Aorta (tissue), 5 donors: ENCODE measurements around the gene RETREG2. TPM values are rescaled to one million over a fixed set of nuclear protein-coding genes. Genes with fewer than 3 reads are reported as not detected.

Experiments used
- ATAC-seq: fragments of 200-7000 bp; cut with Tn5 transposase; one replicate; pipeline ENCODE4 v1.9.1; 2022; ENCODE audit warnings: moderate library complexity; ENCODE audit not compliant: low FRiP score
- DNase-seq, 2 donors: peaks; one replicate each; pipeline ENCODE4 v3.0.0-alpha.2; 2020
- H3K27ac ChIP-seq, 2 donors: one replicate each; pipeline ENCODE4 v1.5.1; 2013; ENCODE audit warnings: low read length in 2 of 2, mild to moderate bottlenecking in 2 of 2, moderate library complexity in 2 of 2, control low read depth in 1 of 2, inconsistent platforms in 1 of 2, low read depth in 1 of 2
- H3K27me3 ChIP-seq, 2 donors: one replicate each; pipeline ENCODE4 v1.6.1; 2013; ENCODE audit warnings: control low read depth in 1 of 2, low read length in 1 of 2, mild to moderate bottlenecking in 1 of 2, moderate library complexity in 1 of 2; ENCODE audit not compliant: insufficient read depth in 2 of 2, control insufficient read depth in 1 of 2
- H3K36me3 ChIP-seq, 2 donors: one replicate each; pipeline ENCODE4 v1.6.1; 2013; ENCODE audit warnings: control low read depth in 1 of 2, low read length in 1 of 2, mild to moderate bottlenecking in 1 of 2; ENCODE audit not compliant: insufficient read depth in 2 of 2, control insufficient read depth in 1 of 2
- H3K4me1 ChIP-seq, 2 donors: one replicate each; pipeline ENCODE4 v1.6.1; 2013; ENCODE audit warnings: low read length in 2 of 2, control low read depth in 1 of 2, mild to moderate bottlenecking in 1 of 2, moderate library complexity in 1 of 2; ENCODE audit not compliant: insufficient read depth in 2 of 2, control insufficient read depth in 1 of 2
- H3K4me3 ChIP-seq, 2 donors: one replicate each; pipeline ENCODE4 v1.5.1; 2013; ENCODE audit warnings: low read length in 2 of 2, control low read depth in 1 of 2, mild to moderate bottlenecking in 1 of 2
- H3K9me3 ChIP-seq: one replicate; pipeline ENCODE4 v1.6.1; 2013; ENCODE audit warnings: mild to moderate bottlenecking, low read length; ENCODE audit not compliant: control insufficient read depth
- WGBS, 2 donors: extraction: QIAGEN DNeasy Blood & Tissue Kit; methylation state at CpG; one replicate each; pipeline ENCODE4 v1.1.7; 2013; 5-methylcytosine and 5-hydroxymethylcytosine counted together
- intact Hi-C, 2 donors: fragments of 100-400 bp; cut with DNase I; formaldehyde crosslinking; loops; one replicate each; pipeline versions ENCODE4 v1.14.2 to v1.15.0; 2022
- polyA plus RNA-seq, 2 donors: library from polyadenylated mRNA; stranded (reverse); fragments of 200-250 nt; gene quantifications; one replicate each; pipeline ENCODE4 v1.2.3, GENCODE V29; 2013
- total RNA-seq, 2 donors: library from RNA; stranded (reverse); fragmentation: NEBNext Ultra II Directional; extraction: Animal tissue kit (Norgen Biotek cat#: 25700); gene quantifications; one replicate each; pipeline ENCODE4 v1.2.1, GENCODE V29; 2021
- donor health status: healthy with polysubstance abuse.
- donor health status: Bipolar disorder and iron deficiency.
- donor health status: DM: no; HTN: no; CAD: no.
- donor health status: DM: no; HTN: no; CAD: no.
- donor health status: DM: yes; HTN: yes; CAD: no.

Gene RETREG2
- total and polyA plus RNA-seq, 4 donors: 19.3 to 70.6 (median 46.1) TPM

- no peaks in the 10 kb centered on the region for H3K4me1 ChIP-seq
- intact Hi-C loops: loop anchor here in 1 of 2 donors (1.0 kb wide), 1 partner anchor 28 kb away; the partner anchor contains the start of gene RETREG2
- peak; percentile 6 for ATAC-seq
- H3K36me3 ChIP-seq: peaks cover 0 to 6% of the 10 kb centered on the region in 2 donors
- peak overlapping the region; percentile 12 to 55 for H3K4me3 ChIP-seq
- WGBS, 2 donors: 16% methylated on average over 7 of the region's 7 CpGs
- H3K27ac ChIP-seq: peak overlapping the region; percentile 3 to 58
- H3K9me3 ChIP-seq: no peaks in the 10 kb centered on the region
- no peaks in the 10 kb centered on the region for H3K27me3 ChIP-seq
- no peak for DNase-seq
These were observed 27.9 kb downstream of the RETREG2 start for GRCh38 chr2:219205981-219206327.

GRCh38 chr2:219206328-219207133 lies 28.5 kb downstream of the RETREG2 start, which contains the start of gene ZFAND2B:
ZFAND2B (plus strand) TSS chr2:219206782; CDS start chr2:219206988, 206 bp downstream.
- intact Hi-C loops: loop anchor here in 1 of 2 donors (1.0 kb wide), 1 partner anchor 28 kb away; the partner anchor contains the start of gene RETREG2
- peak within 1 kb of the TSS; percentile 58 to 61 for H3K27ac ChIP-seq
- 1% methylated on average over 46 to 76 of the region's 76 CpGs for WGBS, 2 donors

DNA sequence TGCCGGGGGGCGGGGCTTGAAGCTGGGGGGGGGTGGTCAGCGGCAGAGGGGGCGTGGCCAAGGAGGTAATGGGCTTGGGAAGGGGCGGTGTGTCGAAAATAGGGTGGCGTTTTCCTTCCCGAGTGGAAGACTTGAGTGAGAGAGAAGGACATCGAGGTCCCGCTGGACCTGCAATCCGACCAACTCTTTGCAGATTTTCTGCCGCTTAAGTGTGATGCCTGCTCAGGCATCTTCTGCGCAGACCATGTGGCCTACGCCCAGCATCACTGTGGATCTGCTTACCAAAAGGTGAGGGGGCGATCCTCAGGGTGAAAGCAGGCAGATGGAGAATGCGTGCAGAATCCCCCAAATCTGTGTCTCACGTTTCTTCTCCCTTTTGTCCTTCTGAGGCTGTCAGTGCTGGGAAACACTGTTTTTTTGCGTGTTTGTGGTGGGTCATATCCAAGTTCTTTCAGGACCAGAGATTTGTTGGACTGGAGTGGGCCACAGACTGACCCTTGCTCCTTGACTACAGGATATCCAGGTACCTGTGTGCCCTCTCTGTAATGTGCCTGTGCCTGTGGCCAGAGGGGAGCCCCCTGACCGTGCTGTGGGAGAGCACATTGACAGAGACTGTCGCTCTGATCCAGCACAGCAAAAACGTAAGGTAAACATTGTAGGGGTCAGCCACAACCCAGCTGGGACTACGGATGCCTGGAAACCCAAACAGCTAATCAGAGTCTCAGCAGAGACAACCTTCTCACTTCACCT lies 29.2 kb downstream of the RETREG2 start:
- Histone ChIP-seq H3K4me1 (no peaks in the 10 kb centered on the region), H3K27ac (peak overlapping the region in 1 of 2 donors; percentile 58), H3K27me3 (no peaks in the 10 kb centered on the region)

More at GRCh38 chr2:219206328-219207133, 28.5 kb downstream of the RETREG2 start, which contains the start of gene ZFAND2B:
- Histone ChIP-seq H3K4me3 (peak within 1 kb of the TSS; percentile 31 to 55), H3K27me3 (no peaks in the 10 kb centered on the region), H3K4me1 (no peaks in the 10 kb centered on the region), H3K36me3 (peaks cover 0 to 6% of the 10 kb centered on the region in 2 donors), H3K9me3 (no peaks in the 10 kb centered on the region)
- DNase-seq: peak; percentile 97 to 98
- peak; percentile 97 for ATAC-seq

DNA sequence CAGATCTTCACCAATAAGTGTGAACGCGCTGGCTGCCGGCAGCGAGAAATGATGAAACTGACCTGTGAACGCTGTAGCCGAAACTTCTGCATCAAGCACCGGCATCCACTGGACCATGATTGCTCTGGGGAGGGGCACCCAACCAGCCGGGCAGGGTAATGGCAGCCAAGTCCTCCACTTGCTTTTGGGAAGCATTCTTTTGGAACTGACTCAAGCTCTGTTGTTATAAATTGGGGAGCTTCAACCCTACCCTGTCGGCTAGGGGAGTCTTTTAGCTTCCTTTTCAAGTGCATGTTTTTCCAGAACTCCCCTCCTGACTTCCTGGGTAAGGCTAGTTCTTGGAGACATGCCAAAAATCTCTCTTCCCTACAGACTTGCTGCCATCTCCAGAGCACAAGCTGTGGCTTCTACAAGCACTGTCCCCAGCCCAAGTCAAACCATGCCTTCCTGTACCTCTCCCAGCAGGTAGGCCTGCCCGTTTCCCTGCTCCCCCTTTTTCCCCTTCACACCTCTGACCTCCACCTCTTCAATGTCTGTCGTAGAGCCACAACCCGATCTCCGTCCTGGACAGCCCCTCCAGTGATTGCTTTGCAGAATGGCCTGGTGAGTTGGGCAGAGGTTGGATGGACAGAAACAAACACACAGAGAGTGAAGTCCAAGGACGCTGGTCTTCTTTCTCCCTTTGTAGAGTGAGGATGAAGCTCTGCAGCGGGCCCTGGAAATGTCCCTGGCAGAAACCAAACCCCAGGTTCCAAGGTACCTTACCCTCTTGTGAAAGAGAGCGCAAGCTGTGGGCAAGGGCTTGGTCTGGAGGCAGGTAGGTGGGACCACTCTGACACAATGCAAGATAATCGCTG lies 30.0 kb downstream of the RETREG2 start:
- DNase-seq (no peak), ATAC-seq (no peak)
- H3K4me3 ChIP-seq: no peak overlapping the region

More for the DNA sequence above, 29.2 kb downstream of the RETREG2 start:
- Histone ChIP-seq H3K9me3 (no peaks in the 10 kb centered on the region), H3K36me3 (peaks cover 0 to 6% of the 10 kb centered on the region in 2 donors), H3K4me3 (peak overlapping the region; percentile 31 to 55)
- ATAC-seq (no peak), DNase-seq (no peak)
- intact Hi-C loops: no loop called here
- WGBS, 2 donors: 3 to 4% methylated on average over 18 to 22 of the region's 22 CpGs

GRCh38 chr2:219209236-219210195 lies 31.4 kb downstream of the RETREG2 start:
- intact Hi-C loops: no loop called here
- no peak for DNase-seq
- H3K9me3 ChIP-seq: no peaks in the 10 kb centered on the region
- H3K27me3 ChIP-seq: no peaks in the 10 kb centered on the region
- H3K36me3 ChIP-seq: peaks cover 0 to 6% of the 10 kb centered on the region in 2 donors
- no peak for ATAC-seq
- WGBS, 2 donors: 84 to 86% methylated on average over 18 of the region's 18 CpGs
- H3K27ac ChIP-seq: no peak overlapping the region
- H3K4me1 ChIP-seq: no peaks in the 10 kb centered on the region
- no peak overlapping the region for H3K4me3 ChIP-seq

More for the DNA sequence above, 30.0 kb downstream of the RETREG2 start:
- Histone ChIP-seq H3K27me3 (no peaks in the 10 kb centered on the region), H3K36me3 (peaks cover 0 to 6% of the 10 kb centered on the region in 2 donors), H3K9me3 (no peaks in the 10 kb centered on the region), H3K4me1 (no peaks in the 10 kb centered on the region), H3K27ac (no peak overlapping the region)
- intact Hi-C loops: no loop called here
- 63 to 65% methylated on average over 17 of the region's 17 CpGs for WGBS, 2 donors

GRCh38 chr2:219210196-219210885 lies 32.3 kb downstream of the RETREG2 start:
- no peaks in the 10 kb centered on the region for H3K9me3 ChIP-seq
- no peak overlapping the region for H3K27ac ChIP-seq
- WGBS, 2 donors: 91 to 93% methylated on average over 24 of the region's 24 CpGs
- DNase-seq (no peak), ATAC-seq (no peak)
- H3K4me1 ChIP-seq: no peaks in the 10 kb centered on the region
- no peak overlapping the region for H3K4me3 ChIP-seq
- H3K36me3 ChIP-seq: peaks cover 0 to 6% of the 10 kb centered on the region in 2 donors
- H3K27me3 ChIP-seq: no peaks in the 10 kb centered on the region
- intact Hi-C loops: no loop called here

GRCh38 chr2:219210886-219211362 lies 32.8 kb downstream of the RETREG2 start:
- 91 to 92% methylated on average over 9 of the region's 9 CpGs for WGBS, 2 donors
- H3K4me3 ChIP-seq: no peak overlapping the region
- peaks cover 0 to 6% of the 10 kb centered on the region in 2 donors for H3K36me3 ChIP-seq
- DNase-seq (no peak), ATAC-seq (no peak)
- H3K27me3 ChIP-seq: no peaks in the 10 kb centered on the region
- no peaks in the 10 kb centered on the region for H3K4me1 ChIP-seq
- no peak overlapping the region for H3K27ac ChIP-seq
- no peaks in the 10 kb centered on the region for H3K9me3 ChIP-seq
- intact Hi-C loops: no loop called here
